IMR-90 (cell line): ENCODE measurements around the gene TAS2R16. TPM values are rescaled to one million over a fixed set of nuclear protein-coding genes. Genes with fewer than 3 reads are reported as not detected.

ENCODE experiments used
- ATAC-seq: fragments of 200-7000 bp; cut with Tn5 transposase; 2 replicates; pipeline ENCODE4 v1.9.1; 2020; ENCODE audit warnings: low read depth, mild to moderate bottlenecking, moderate library complexity
- BruUV-seq: library from RNA; stranded (reverse); fragments of 400-500 nt; replicated peaks from 2 replicates; lab custom pipeline; 2021; lab: Mats Ljungman, UMichigan
- CTCF ChIA-PET: fragments of 300-600 bp; formaldehyde crosslinking; extraction: SDS; loops from one replicate; lab custom pipeline; 2021; ENCODE audit warnings: antibody characterized with exemption; lab: Yijun Ruan, JAX
- POLR2A ChIA-PET: fragments of 300-600 bp; sonication (Branson Sonifier 250); formaldehyde crosslinking; loops from one replicate; lab custom pipeline; 2022; ENCODE audit warnings: antibody characterized with exemption; ENCODE audit not compliant: unreplicated experiment; lab: Charles Lee
- DNase-seq: peaks from one replicate; pipeline ENCODE4 v3.0.0; 2013
- H2AFZ ChIP-seq: replicated peaks from 2 replicates; pipeline ENCODE3; 2013; ENCODE audit warnings: low read length, mild to moderate bottlenecking; ENCODE audit not compliant: poor library complexity
- H2AK5ac ChIP-seq: 2 replicates; pipeline ENCODE4 v1.6.1; 2013; ENCODE audit warnings: low read depth, low read length, inconsistent platforms
- H2AK9ac ChIP-seq: replicated peaks from 2 replicates; pipeline ENCODE3; 2013; ENCODE audit warnings: mild to moderate bottlenecking, low read depth, low read length, moderate library complexity; ENCODE audit not compliant: poor library complexity
- H2BK120ac ChIP-seq: 2 replicates; pipeline ENCODE4 v1.6.1; 2013; ENCODE audit warnings: low read depth, low read length, inconsistent platforms
- H2BK15ac ChIP-seq: 3 replicates; pipeline ENCODE4 v1.6.1; 2013; ENCODE audit warnings: low read depth, low read length, inconsistent platforms
- H2BK20ac ChIP-seq: 2 replicates; pipeline ENCODE4 v1.6.1; 2013; ENCODE audit warnings: low read depth, mild to moderate bottlenecking, inconsistent platforms, low read length, moderate library complexity
- H2BK5ac ChIP-seq: 2 replicates; pipeline ENCODE4 v1.6.1; 2013; ENCODE audit warnings: mild to moderate bottlenecking, low read depth, low read length, inconsistent platforms; ENCODE audit not compliant: poor library complexity, severe bottlenecking
- H3K14ac ChIP-seq: replicated peaks from 2 replicates; pipeline ENCODE4 v1.6.1; 2013; ENCODE audit warnings: low read depth, low read length, inconsistent platforms
- H3K18ac ChIP-seq: 2 replicates; pipeline ENCODE4 v1.6.1; 2013; ENCODE audit warnings: low read depth, low read length, control low read depth
- H3K23ac ChIP-seq: 2 replicates; pipeline ENCODE4 v1.6.1; 2013; ENCODE audit warnings: low read depth, low read length, inconsistent platforms
- H3K27ac ChIP-seq: 2 replicates; pipeline ENCODE4 v1.5.1; 2013; ENCODE audit warnings: mild to moderate bottlenecking, control low read depth, low read length; ENCODE audit not compliant: insufficient read depth
- H3K27me3 ChIP-seq: 2 replicates; pipeline ENCODE4 v1.6.1; 2013; ENCODE audit warnings: low read length; ENCODE audit not compliant: control insufficient read depth, insufficient read depth
- H3K36me3 ChIP-seq: 2 replicates; pipeline ENCODE4 v1.6.1; 2013; ENCODE audit warnings: low read length, mixed read lengths; ENCODE audit not compliant: control insufficient read depth, insufficient read depth
- H3K4ac ChIP-seq: 2 replicates; pipeline ENCODE4 v1.6.1; 2013; ENCODE audit warnings: low read depth, low read length, inconsistent platforms
- H3K4me1 ChIP-seq: 2 replicates; pipeline ENCODE4 v1.6.1; 2013; ENCODE audit warnings: low read length, mixed read lengths; ENCODE audit not compliant: control insufficient read depth, insufficient read depth
- H3K4me2 ChIP-seq: 2 replicates; pipeline ENCODE4 v1.6.1; 2013; ENCODE audit warnings: low read depth, mild to moderate bottlenecking, control low read depth, low read length, moderate library complexity
- H3K4me3 ChIP-seq: 2 replicates; pipeline ENCODE4 v1.5.1; 2013; ENCODE audit warnings: low read depth, mild to moderate bottlenecking, control low read depth, low read length, moderate library complexity; ENCODE audit not compliant: insufficient read depth
- H3K56ac ChIP-seq: 2 replicates; pipeline ENCODE4 v1.6.1; 2013; ENCODE audit warnings: low read length, inconsistent platforms; ENCODE audit not compliant: insufficient read depth; ENCODE audit errors: extremely low read depth
- H3K79me1 ChIP-seq, 2 experiments: 2 replicates each; pipeline ENCODE4 v1.6.1; 2013; ENCODE audit warnings: low read length in 2 of 2, inconsistent platforms in 1 of 2, low read depth in 1 of 2
- H3K9ac ChIP-seq: 2 replicates; pipeline ENCODE4 v1.6.1; 2013; ENCODE audit warnings: low read depth, low read length, control low read depth
- H3K9me1 ChIP-seq: 2 replicates; pipeline ENCODE4 v1.6.1; 2013; ENCODE audit warnings: low read length, inconsistent platforms; ENCODE audit not compliant: insufficient read depth
- H3K9me3 ChIP-seq: 2 replicates; pipeline ENCODE4 v1.6.1; 2013; ENCODE audit warnings: low read length; ENCODE audit not compliant: control insufficient read depth, insufficient read depth
- H4K20me1 ChIP-seq: 2 replicates; pipeline ENCODE4 v1.6.1; 2013; ENCODE audit warnings: low read length, inconsistent platforms; ENCODE audit not compliant: insufficient read depth
- H4K5ac ChIP-seq: 2 replicates; pipeline ENCODE4 v1.6.1; 2013; ENCODE audit warnings: mild to moderate bottlenecking, low read depth, low read length, control low read depth
- H4K8ac ChIP-seq, 2 experiments: 2 replicates each; pipeline ENCODE4 v1.6.1; 2013; ENCODE audit warnings: low read depth in 2 of 2, low read length in 2 of 2, control low read depth in 1 of 2, inconsistent platforms in 1 of 2
- H4K91ac ChIP-seq: 2 replicates; pipeline ENCODE4 v1.6.1; 2013; ENCODE audit warnings: low read depth, low read length, inconsistent platforms; ENCODE audit not compliant: insufficient read depth
- MXI1 ChIP-seq: IDR thresholded peaks from 2 replicates; pipeline ENCODE4 v1.6.1; 2012; ENCODE audit warnings: low read depth, mild to moderate bottlenecking, low read length, moderate library complexity, borderline replicate concordance
- WGBS, 2 experiments: methylation state at CpG; one replicate each; pipeline versions ENCODE4 v1.1.5 to v1.1.7; 2013; ENCODE audit warnings: missing lambda C conversion rate in 2 of 2; ENCODE audit not compliant: insufficient read length in 1 of 2; ENCODE audit errors: extremely low coverage in 2 of 2; 5-methylcytosine and 5-hydroxymethylcytosine counted together
- dilution Hi-C: fragments of 300-500 bp; cut with HindIII; formaldehyde crosslinking; loops from one replicate; pipeline ENCODE4 v1.14.3; 2018; ENCODE audit warnings: low sequenced_read_pairs; ENCODE audit not compliant: unreplicated experiment
- in situ Hi-C: fragments of 300-500 bp; cut with MboI; formaldehyde crosslinking; loops from 3 replicates; pipeline ENCODE4 v1.14.3; 2019; ENCODE audit warnings: low sequenced_read_pairs, inconsistent platforms, mixed read lengths
- intact Hi-C: fragments of 100-400 bp; cut with micrococcal nuclease; formaldehyde crosslinking; loops from 2 replicates; pipeline ENCODE4 v1.10.0; 2022
- polyA plus RNA-seq, 3 experiments: library from polyadenylated mRNA; depleted of rRNA; stranded (reverse); fragments of >200 nt; gene quantifications; 2 replicates each; pipeline ENCODE4 v1.2.3, GENCODE V29; 2012; ENCODE audit warnings: low replicate concordance in 1 of 3
- total RNA-seq: library from RNA; depleted of rRNA; stranded (reverse); fragments of >200 nt; gene quantifications from 2 replicates; pipeline ENCODE4 v1.2.3, GENCODE V29; 2012; rRNA removed

Gene TAS2R16
- total and polyA plus RNA-seq, 2 of the 4 experiments (the other 2 are of a cell fraction) = not detected

DNA sequence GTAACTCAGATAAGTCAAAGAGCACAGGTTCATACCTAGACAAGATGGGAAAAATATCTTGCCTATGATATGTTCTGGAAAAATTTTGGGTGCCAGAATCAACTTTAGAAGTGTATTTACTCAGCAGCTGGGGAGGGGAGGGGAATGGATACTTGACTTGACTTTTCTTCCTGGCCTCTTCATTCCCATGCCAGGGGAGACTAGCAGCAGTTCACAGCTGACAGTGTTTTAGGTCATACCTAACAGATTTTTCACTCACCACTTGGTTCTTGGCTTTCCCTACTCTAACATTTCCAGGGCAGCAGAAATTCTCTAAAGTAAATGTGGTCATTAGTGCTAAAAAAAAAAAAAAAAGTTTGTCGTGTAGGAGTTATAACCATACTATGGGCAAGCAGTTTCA, 46.3 kb downstream of the TAS2R16 start:
- WGBS, 2 experiments = no CpG with 5 or more reads among the region's 1 CpG
- H3K79me1 ChIP-seq = no peaks in the 10 kb centered on the region
- TF ChIP-seq MXI1 = no peak
- H3K23ac ChIP-seq = no peak overlapping the region
- H3K9me3 ChIP-seq = peaks cover 5% of the 10 kb centered on the region; the same call in 1 of the 2 replicates
- no peak overlapping the region for H4K91ac ChIP-seq
- no peaks in the 10 kb centered on the region for H3K36me3 ChIP-seq
- no peak overlapping the region for H3K9ac ChIP-seq
- in situ Hi-C loops (no loop called here), dilution Hi-C loops (no loop called here), intact Hi-C loops (no loop called here)
- no peak overlapping the region for H4K8ac ChIP-seq
- H3K4ac ChIP-seq = no peak overlapping the region
- H2BK5ac ChIP-seq = no peak overlapping the region
- H4K20me1 ChIP-seq = no peaks in the 10 kb centered on the region
- H2AFZ ChIP-seq = no peak overlapping the region
- H3K27me3 ChIP-seq = no peaks in the 10 kb centered on the region
- no peak overlapping the region for H3K18ac ChIP-seq
- H3K4me1 ChIP-seq = no peaks in the 10 kb centered on the region
- H3K4me2 ChIP-seq = no peak overlapping the region
- DNase-seq (no peak), ATAC-seq (no peak)
- H2BK15ac ChIP-seq = no peak overlapping the region
- no peak overlapping the region for H3K14ac ChIP-seq
- no peak overlapping the region for H3K27ac ChIP-seq
- ChIA-PET POLR2A (no interaction called here), CTCF (interaction anchor here (0.7 to 1.2 kb wide), 2 partner anchors 8 to 787 kb away, joined by 4 read pairs; no protein-coding TSS in a partner anchor)
- BruUV-seq = no TSS peak
- H2BK20ac ChIP-seq = no peak overlapping the region
- no peak overlapping the region for H4K5ac ChIP-seq
- H2BK120ac ChIP-seq = no peak overlapping the region
- H3K56ac ChIP-seq = no peak overlapping the region
- no peak overlapping the region for H2AK5ac ChIP-seq
- no peaks in the 10 kb centered on the region for H3K9me1 ChIP-seq
- H2AK9ac ChIP-seq = no peak overlapping the region
- H3K4me3 ChIP-seq = no peak overlapping the region

Other genes starting within 250 kb of the TAS2R16 start
- gene CADPS2, start 109.2 kb downstream of the TAS2R16 start, total RNA-seq = 0.28 and 0.54 TPM in 2 replicates
- 0.10 and 0.14 TPM in 2 replicates for gene CADPS2, start 109.2 kb downstream of the TAS2R16 start, polyA plus RNA-seq (2012; rRNA removed)
- gene SLC13A1, start 204.3 kb upstream of the TAS2R16 start, total RNA-seq = not detected in 2 replicates
- not detected in 2 replicates for gene SLC13A1, start 204.3 kb upstream of the TAS2R16 start, polyA plus RNA-seq (2012; rRNA removed)